Osteocyte (in vitro differentiated cells): ENCODE data around the gene CARD14. TPM values are rescaled to one million over a fixed set of nuclear protein-coding genes. Genes with fewer than 3 reads are reported as not detected.
A peak's percentile ranks its signal among the peaks of the same experiment; 100 is the strongest.

ENCODE experiments used
- DNase-seq: peaks from one replicate; pipeline ENCODE4 v3.0.0; 2021; ENCODE audit warnings: mixed read lengths; ENCODE audit not compliant: unreplicated experiment; ENCODE audit errors: extremely low spot score
- H3K27ac Mint-ChIP-seq: one replicate; pipeline ENCODE4 v1.8.0; 2021; ENCODE audit warnings: mild to moderate bottlenecking, mixed read lengths; ENCODE audit not compliant: unreplicated experiment
- H3K27me3 Mint-ChIP-seq: one replicate; pipeline ENCODE4 v1.8.0; 2021; ENCODE audit warnings: mixed read lengths; ENCODE audit not compliant: unreplicated experiment
- H3K36me3 Mint-ChIP-seq: one replicate; pipeline ENCODE4 v1.8.0; 2021; ENCODE audit warnings: mixed read lengths; ENCODE audit not compliant: unreplicated experiment
- H3K4me1 Mint-ChIP-seq: one replicate; pipeline ENCODE4 v1.8.0; 2021; ENCODE audit warnings: mixed read lengths; ENCODE audit not compliant: unreplicated experiment
- H3K4me3 Mint-ChIP-seq: one replicate; pipeline ENCODE4 v1.8.0; 2021; ENCODE audit warnings: mild to moderate bottlenecking, moderate library complexity, mixed read lengths; ENCODE audit not compliant: unreplicated experiment
- H3K9me3 Mint-ChIP-seq: one replicate; pipeline ENCODE4 v1.8.0; 2021; ENCODE audit warnings: mixed read lengths; ENCODE audit not compliant: unreplicated experiment
- CTCF ChIP-seq: fragments of 200-600 bp; sonication (generic); IDR thresholded peaks from 2 replicates; pipeline ENCODE4 v1.5.0; 2021; ENCODE audit warnings: antibody characterized with exemption, mild to moderate bottlenecking, moderate library complexity
- total RNA-seq: library from RNA; stranded (reverse); gene quantifications from 2 replicates; pipeline ENCODE4 v1.2.1, GENCODE V29; 2021

Gene CARD14
- total RNA-seq, 1 donor from 2014 or later, result 0.16 TPM

GRCh38 chr17:80190716-80191115, 20.9 kb downstream of the CARD14 start:
- DNase-seq, result no peak
- no peak for TF ChIP-seq CTCF
- no peaks in the 10 kb centered on the region for H3K36me3 Mint-ChIP-seq
- H3K4me1 Mint-ChIP-seq, result peaks cover 19% of the 10 kb centered on the region
- H3K9me3 Mint-ChIP-seq, result no peaks in the 10 kb centered on the region
- no peak overlapping the region for H3K4me3 Mint-ChIP-seq
- H3K27me3 Mint-ChIP-seq, result peaks cover 2% of the 10 kb centered on the region
- no peak overlapping the region for H3K27ac Mint-ChIP-seq

- Mint-ChIP-seq H3K36me3 (no peaks in the 10 kb centered on the region), H3K4me1 (peaks cover 19% of the 10 kb centered on the region), H3K27ac (no peak overlapping the region), H3K27me3 (peaks cover 2% of the 10 kb centered on the region), H3K9me3 (no peaks in the 10 kb centered on the region), H3K4me3 (no peak overlapping the region)
- no peak for TF ChIP-seq CTCF
- no peak for DNase-seq
Measured at GRCh38 chr17:80191192-80191591, 21.4 kb downstream of the CARD14 start.

GRCh38 chr17:80191865-80192661, 22.2 kb downstream of the CARD14 start:
- no peaks in the 10 kb centered on the region for H3K9me3 Mint-ChIP-seq
- TF ChIP-seq CTCF, result no peak
- H3K27me3 Mint-ChIP-seq, result peaks cover under 1% of the 10 kb centered on the region
- H3K4me1 Mint-ChIP-seq, result peaks cover 19% of the 10 kb centered on the region
- no peak for DNase-seq
- peak overlapping the region; percentile 46 for H3K4me3 Mint-ChIP-seq
- no peaks in the 10 kb centered on the region for H3K36me3 Mint-ChIP-seq
- peak overlapping the region; percentile 21 for H3K27ac Mint-ChIP-seq

GRCh38 chr17:80195141-80195540, 25.3 kb downstream of the CARD14 start:
- Mint-ChIP-seq H3K27ac (no peak overlapping the region), H3K4me1 (peaks cover 22% of the 10 kb centered on the region), H3K36me3 (no peaks in the 10 kb centered on the region), H3K9me3 (no peaks in the 10 kb centered on the region), H3K4me3 (no peak overlapping the region), H3K27me3 (no peaks in the 10 kb centered on the region)
- no peak for TF ChIP-seq CTCF
- no peak for DNase-seq

GRCh38 chr17:80195671-80196529, 26.1 kb downstream of the CARD14 start:
- Mint-ChIP-seq H3K27ac (no peak overlapping the region), H3K4me3 (no peak overlapping the region), H3K27me3 (no peaks in the 10 kb centered on the region), H3K36me3 (no peaks in the 10 kb centered on the region), H3K4me1 (peaks cover 22% of the 10 kb centered on the region), H3K9me3 (no peaks in the 10 kb centered on the region)
- peak; percentile 76 for TF ChIP-seq CTCF
- DNase-seq, result no peak
